SK-N-SH treated with all-trans-retinoic acid at 6 μM for 48 hours (cell line): Measurements from ENCODE around the gene MARK3.

ENCODE experiments used
- ATAC-seq: fragments of 200-7000 bp; cut with Tn5 transposase; 3 replicates; pipeline ENCODE4 v1.9.1; 2020; ENCODE audit warnings: mild to moderate bottlenecking, moderate library complexity
- ARNTL ChIP-seq: fragments of 450-650 bp; formaldehyde crosslinking; IDR thresholded peaks from 2 replicates; pipeline ENCODE4 v1.5.0; 2020; ENCODE audit warnings: low read depth, mild to moderate bottlenecking, moderate library complexity, borderline replicate concordance
- BACH2 ChIP-seq: fragments of 250-450 bp; sonication (Bioruptor Pico); IDR thresholded peaks from 2 replicates; pipeline ENCODE4 v1.9.0; 2021; ENCODE audit warnings: mild to moderate bottlenecking, borderline replicate concordance
- CSDC2 ChIP-seq: fragments of 250-450 bp; sonication (Bioruptor Pico); IDR thresholded peaks from 2 replicates; pipeline ENCODE4 v1.5.0; 2020; ENCODE audit warnings: mild to moderate bottlenecking, moderate library complexity
- ESRRG ChIP-seq: fragments of 250-450 bp; sonication (Bioruptor Pico); IDR thresholded peaks from 2 replicates; pipeline ENCODE4 v1.6.1; 2021; ENCODE audit warnings: mild to moderate bottlenecking
- GLIS3 ChIP-seq: fragments of 250-450 bp; sonication (Bioruptor Pico); IDR thresholded peaks from 2 replicates; pipeline ENCODE4 v1.5.0; 2020; ENCODE audit warnings: mild to moderate bottlenecking, moderate library complexity
- ISL1 ChIP-seq: fragments of 250-450 bp; sonication (Bioruptor Pico); IDR thresholded peaks from 2 replicates; pipeline ENCODE4 v2.1.2; 2022; ENCODE audit warnings: mild to moderate bottlenecking, moderate library complexity
- OSR1 ChIP-seq: fragments of 250-450 bp; sonication (Bioruptor Pico); IDR thresholded peaks from 2 replicates; pipeline ENCODE4 v1.8.0; 2022; ENCODE audit warnings: moderate library complexity, mild to moderate bottlenecking, inconsistent platforms
- PPARA ChIP-seq: fragments of 250-450 bp; sonication (Bioruptor Pico); IDR thresholded peaks from 2 replicates; pipeline ENCODE4 v1.5.0; 2020; ENCODE audit warnings: mild to moderate bottlenecking, borderline replicate concordance
- RARB ChIP-seq: fragments of 250-450 bp; sonication (Bioruptor Pico); IDR thresholded peaks from 2 replicates; pipeline ENCODE4 v1.8.0; 2021; ENCODE audit warnings: mild to moderate bottlenecking, moderate library complexity
- TCF4 ChIP-seq: fragments of 250-450 bp; sonication (Bioruptor Pico); IDR thresholded peaks from 2 replicates; pipeline ENCODE4 v1.8.0; 2021; ENCODE audit warnings: mild to moderate bottlenecking, moderate library complexity, borderline replicate concordance
- TOX ChIP-seq: fragments of 250-450 bp; sonication (Bioruptor Pico); IDR thresholded peaks from 2 replicates; pipeline ENCODE4 v1.8.0; 2021; ENCODE audit warnings: mild to moderate bottlenecking, moderate library complexity, borderline replicate concordance
- ZC3H10 ChIP-seq: fragments of 250-450 bp; sonication (Bioruptor Pico); IDR thresholded peaks from 2 replicates; pipeline ENCODE4 v1.5.1; 2021; ENCODE audit warnings: mild to moderate bottlenecking, moderate library complexity
- ZFP3 ChIP-seq: fragments of 250-450 bp; sonication (Bioruptor Pico); IDR thresholded peaks from 2 replicates; pipeline ENCODE4 v1.5.0; 2020; ENCODE audit warnings: mild to moderate bottlenecking, moderate library complexity
- ZFP30 ChIP-seq: fragments of 450-650 bp; formaldehyde crosslinking; IDR thresholded peaks from 2 replicates; pipeline ENCODE4 v1.5.0; 2022; ENCODE audit warnings: mild to moderate bottlenecking, moderate library complexity
- ZNF565 ChIP-seq: fragments of 450-650 bp; formaldehyde crosslinking; conservative IDR thresholded peaks from 2 replicates; pipeline ENCODE4 v1.5.0; 2020; ENCODE audit warnings: low read depth, mild to moderate bottlenecking, moderate library complexity
- ZNF70 ChIP-seq: fragments of 450-650 bp; formaldehyde crosslinking; IDR thresholded peaks from 2 replicates; pipeline ENCODE4 v1.5.0; 2020; ENCODE audit warnings: mild to moderate bottlenecking, moderate library complexity
- ZNF8 ChIP-seq: fragments of 450-650 bp; formaldehyde crosslinking; IDR thresholded peaks from 2 replicates; pipeline ENCODE4 v1.5.0; 2020; ENCODE audit warnings: mild to moderate bottlenecking, moderate library complexity
- TF ChIP-seq, protein P1 (sequence below): fragments of 250-450 bp; sonication (Bioruptor Pico); IDR thresholded peaks from 2 replicates; pipeline ENCODE4 v1.5.1; 2020; ENCODE audit warnings: low read depth, mild to moderate bottlenecking, moderate library complexity
- TF ChIP-seq, protein P2 (sequence below): fragments of 250-450 bp; sonication (Bioruptor Pico); IDR thresholded peaks from 2 replicates; pipeline ENCODE4 v1.8.0; 2020; ENCODE audit warnings: mild to moderate bottlenecking, moderate library complexity, borderline replicate concordance
- TF ChIP-seq, protein P3 (sequence below): fragments of 250-450 bp; sonication (Bioruptor Pico); IDR thresholded peaks from 2 replicates; pipeline ENCODE4 v1.8.0; 2021; ENCODE audit warnings: low read depth, mild to moderate bottlenecking, moderate library complexity, borderline replicate concordance
- TF ChIP-seq, protein P4 (sequence below): fragments of 250-450 bp; sonication (Bioruptor Pico); IDR thresholded peaks from 2 replicates; pipeline ENCODE4 v1.5.0; 2020; ENCODE audit warnings: mild to moderate bottlenecking, moderate library complexity

The MARK3 gene

DNA sequence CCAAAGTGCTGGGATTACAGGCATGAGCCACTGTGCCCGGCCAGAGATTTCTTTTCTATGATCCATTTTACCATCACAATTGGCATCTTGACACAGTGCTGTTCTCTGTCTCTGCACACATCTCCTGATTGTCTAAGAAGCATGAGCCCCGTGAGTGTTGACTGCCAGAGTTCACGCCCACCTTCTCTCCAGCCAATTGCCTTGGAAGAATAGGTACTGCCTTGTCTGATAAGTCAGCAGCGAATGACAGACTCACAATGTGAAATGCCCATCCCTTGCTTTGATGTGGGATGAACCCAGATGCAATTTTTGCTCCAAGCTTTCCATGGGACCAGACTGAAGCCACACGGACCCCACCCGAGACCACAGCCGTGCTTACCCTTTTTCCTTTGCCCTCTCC, 31.9 kb upstream of the MARK3 start (continued):
- TF ChIP-seq, protein P1, sequence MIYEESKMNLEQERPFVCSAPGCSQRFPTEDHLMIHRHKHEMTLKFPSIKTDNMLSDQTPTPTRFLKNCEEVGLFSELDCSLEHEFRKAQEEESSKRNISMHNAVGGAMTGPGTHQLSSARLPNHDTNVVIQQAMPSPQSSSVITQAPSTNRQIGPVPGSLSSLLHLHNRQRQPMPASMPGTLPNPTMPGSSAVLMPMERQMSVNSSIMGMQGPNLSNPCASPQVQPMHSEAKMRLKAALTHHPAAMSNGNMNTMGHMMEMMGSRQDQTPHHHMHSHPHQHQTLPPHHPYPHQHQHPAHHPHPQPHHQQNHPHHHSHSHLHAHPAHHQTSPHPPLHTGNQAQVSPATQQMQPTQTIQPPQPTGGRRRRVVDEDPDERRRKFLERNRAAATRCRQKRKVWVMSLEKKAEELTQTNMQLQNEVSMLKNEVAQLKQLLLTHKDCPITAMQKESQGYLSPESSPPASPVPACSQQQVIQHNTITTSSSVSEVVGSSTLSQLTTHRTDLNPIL (CRISPR knock-in tag), result no peak
- TF ChIP-seq ZNF8 (CRISPR knock-in tag) (no peak), ISL1 (CRISPR knock-in tag) (no peak), TCF4 (CRISPR knock-in tag) (no peak), ZFP30 (CRISPR knock-in tag) (no peak), ARNTL (no peak), BACH2 (no peak), ZNF565 (CRISPR knock-in tag) (no peak)
- TF ChIP-seq, protein P2, sequence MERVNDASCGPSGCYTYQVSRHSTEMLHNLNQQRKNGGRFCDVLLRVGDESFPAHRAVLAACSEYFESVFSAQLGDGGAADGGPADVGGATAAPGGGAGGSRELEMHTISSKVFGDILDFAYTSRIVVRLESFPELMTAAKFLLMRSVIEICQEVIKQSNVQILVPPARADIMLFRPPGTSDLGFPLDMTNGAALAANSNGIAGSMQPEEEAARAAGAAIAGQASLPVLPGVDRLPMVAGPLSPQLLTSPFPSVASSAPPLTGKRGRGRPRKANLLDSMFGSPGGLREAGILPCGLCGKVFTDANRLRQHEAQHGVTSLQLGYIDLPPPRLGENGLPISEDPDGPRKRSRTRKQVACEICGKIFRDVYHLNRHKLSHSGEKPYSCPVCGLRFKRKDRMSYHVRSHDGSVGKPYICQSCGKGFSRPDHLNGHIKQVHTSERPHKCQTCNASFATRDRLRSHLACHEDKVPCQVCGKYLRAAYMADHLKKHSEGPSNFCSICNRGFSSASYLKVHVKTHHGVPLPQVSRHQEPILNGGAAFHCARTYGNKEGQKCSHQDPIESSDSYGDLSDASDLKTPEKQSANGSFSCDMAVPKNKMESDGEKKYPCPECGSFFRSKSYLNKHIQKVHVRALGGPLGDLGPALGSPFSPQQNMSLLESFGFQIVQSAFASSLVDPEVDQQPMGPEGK (CRISPR knock-in tag), result no peak

DNA sequence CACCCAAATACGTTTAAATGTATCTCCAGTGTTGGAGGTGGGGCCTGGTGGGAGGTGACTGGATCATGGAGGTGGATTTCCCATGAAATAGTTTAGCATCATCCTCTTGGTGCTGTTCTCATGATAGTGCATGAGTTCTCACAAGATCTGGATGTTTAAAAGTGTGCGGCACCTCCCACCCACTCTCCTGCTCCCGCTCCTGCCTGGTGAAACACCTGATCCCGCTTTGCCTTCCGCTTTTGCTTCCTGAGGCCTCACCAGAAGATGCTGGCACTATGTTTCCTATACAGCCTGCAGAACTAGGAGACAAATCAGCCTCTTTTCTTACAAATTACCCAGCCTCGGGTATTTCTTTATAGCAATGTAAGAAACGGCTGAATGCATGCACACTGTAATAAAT, 31.1 kb upstream of the MARK3 start:
- TF ChIP-seq RARB, result no peak
- TF ChIP-seq CSDC2 (CRISPR knock-in tag), result no peak
- no peak for TF ChIP-seq ESRRG
- TF ChIP-seq ZNF565 (CRISPR knock-in tag), result no peak
- no peak for TF ChIP-seq ZC3H10
- TF ChIP-seq ZFP30 (CRISPR knock-in tag), result no peak
- no peak for TF ChIP-seq PPARA (CRISPR knock-in tag)
- TF ChIP-seq, protein P1 (CRISPR knock-in tag), result no peak
- no peak for TF ChIP-seq TCF4 (CRISPR knock-in tag)
- no peak for TF ChIP-seq ZNF8 (CRISPR knock-in tag)
- no peak for TF ChIP-seq GLIS3 (CRISPR knock-in tag)
- TF ChIP-seq ZNF70 (CRISPR knock-in tag), result no peak
- TF ChIP-seq, protein P3, sequence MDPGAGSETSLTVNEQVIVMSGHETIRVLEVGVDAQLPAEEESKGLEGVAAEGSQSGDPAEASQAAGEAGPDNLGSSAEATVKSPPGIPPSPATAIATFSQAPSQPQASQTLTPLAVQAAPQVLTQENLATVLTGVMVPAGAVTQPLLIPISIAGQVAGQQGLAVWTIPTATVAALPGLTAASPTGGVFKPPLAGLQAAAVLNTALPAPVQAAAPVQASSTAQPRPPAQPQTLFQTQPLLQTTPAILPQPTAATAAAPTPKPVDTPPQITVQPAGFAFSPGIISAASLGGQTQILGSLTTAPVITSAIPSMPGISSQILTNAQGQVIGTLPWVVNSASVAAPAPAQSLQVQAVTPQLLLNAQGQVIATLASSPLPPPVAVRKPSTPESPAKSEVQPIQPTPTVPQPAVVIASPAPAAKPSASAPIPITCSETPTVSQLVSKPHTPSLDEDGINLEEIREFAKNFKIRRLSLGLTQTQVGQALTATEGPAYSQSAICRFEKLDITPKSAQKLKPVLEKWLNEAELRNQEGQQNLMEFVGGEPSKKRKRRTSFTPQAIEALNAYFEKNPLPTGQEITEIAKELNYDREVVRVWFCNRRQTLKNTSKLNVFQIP, result no peak
- TF ChIP-seq TOX, result no peak
- no peak for TF ChIP-seq ARNTL
- TF ChIP-seq, protein P2 (CRISPR knock-in tag), result no peak
- TF ChIP-seq, protein P4, sequence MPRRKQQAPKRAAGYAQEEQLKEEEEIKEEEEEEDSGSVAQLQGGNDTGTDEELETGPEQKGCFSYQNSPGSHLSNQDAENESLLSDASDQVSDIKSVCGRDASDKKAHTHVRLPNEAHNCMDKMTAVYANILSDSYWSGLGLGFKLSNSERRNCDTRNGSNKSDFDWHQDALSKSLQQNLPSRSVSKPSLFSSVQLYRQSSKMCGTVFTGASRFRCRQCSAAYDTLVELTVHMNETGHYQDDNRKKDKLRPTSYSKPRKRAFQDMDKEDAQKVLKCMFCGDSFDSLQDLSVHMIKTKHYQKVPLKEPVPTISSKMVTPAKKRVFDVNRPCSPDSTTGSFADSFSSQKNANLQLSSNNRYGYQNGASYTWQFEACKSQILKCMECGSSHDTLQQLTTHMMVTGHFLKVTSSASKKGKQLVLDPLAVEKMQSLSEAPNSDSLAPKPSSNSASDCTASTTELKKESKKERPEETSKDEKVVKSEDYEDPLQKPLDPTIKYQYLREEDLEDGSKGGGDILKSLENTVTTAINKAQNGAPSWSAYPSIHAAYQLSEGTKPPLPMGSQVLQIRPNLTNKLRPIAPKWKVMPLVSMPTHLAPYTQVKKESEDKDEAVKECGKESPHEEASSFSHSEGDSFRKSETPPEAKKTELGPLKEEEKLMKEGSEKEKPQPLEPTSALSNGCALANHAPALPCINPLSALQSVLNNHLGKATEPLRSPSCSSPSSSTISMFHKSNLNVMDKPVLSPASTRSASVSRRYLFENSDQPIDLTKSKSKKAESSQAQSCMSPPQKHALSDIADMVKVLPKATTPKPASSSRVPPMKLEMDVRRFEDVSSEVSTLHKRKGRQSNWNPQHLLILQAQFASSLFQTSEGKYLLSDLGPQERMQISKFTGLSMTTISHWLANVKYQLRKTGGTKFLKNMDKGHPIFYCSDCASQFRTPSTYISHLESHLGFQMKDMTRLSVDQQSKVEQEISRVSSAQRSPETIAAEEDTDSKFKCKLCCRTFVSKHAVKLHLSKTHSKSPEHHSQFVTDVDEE (CRISPR knock-in tag), result no peak
- TF ChIP-seq OSR1 (CRISPR knock-in tag), result no peak
- TF ChIP-seq ZFP3, result no peak
- TF ChIP-seq, all 23 proteins: peak for 0
- no peak for ATAC-seq
